ENCODE data around the gene MAP7D1.

The MAP7D1 gene

GRCh38 chr1:36164361-36164760, 8.4 kb downstream of the MAP7D1 start:
- H3K9me3 ChIP-seq (ENCODE audit: insufficient read depth, low read length): no peaks in the 10 kb centered on the region
- no peak overlapping the region for H3K9ac ChIP-seq (ENCODE audit: insufficient read length, low read depth)
- no peak for TF ChIP-seq ZNF274 (IDR thresholded peaks at IDR 0.05; ENCODE audit: low read depth, low read length)
- no peak for DNase-seq (ENCODE audit: low read depth, low spot score)
- no peaks in the 10 kb centered on the region for H3K27me3 ChIP-seq (ENCODE audit: insufficient read depth, insufficient read length)
- peaks cover 83% of the 10 kb centered on the region for H3K36me3 ChIP-seq (ENCODE audit: insufficient read depth, insufficient read length, low read length)
- no peak overlapping the region for H3K4me3 ChIP-seq (ENCODE audit: insufficient read length, low read depth)
- peaks cover 42% of the 10 kb centered on the region for H3K4me1 ChIP-seq (ENCODE audit: insufficient read depth, insufficient read length)

- Histone ChIP-seq H3K9ac (ENCODE audit: insufficient read length, low read depth) (no peak overlapping the region), H3K36me3 (ENCODE audit: insufficient read depth, insufficient read length, low read length) (peaks cover 83% of the 10 kb centered on the region), H3K4me3 (ENCODE audit: insufficient read length, low read depth) (no peak overlapping the region), H3K27me3 (ENCODE audit: insufficient read depth, insufficient read length) (no peaks in the 10 kb centered on the region), H3K4me1 (ENCODE audit: insufficient read depth, insufficient read length) (peaks cover 35% of the 10 kb centered on the region), H3K9me3 (ENCODE audit: insufficient read depth, low read length) (no peaks in the 10 kb centered on the region)
- TF ChIP-seq ZNF274 (IDR thresholded peaks at IDR 0.05; ENCODE audit: low read depth, low read length) (no peak), YY1 (IDR thresholded peaks at IDR 0.05; ENCODE audit: insufficient read depth, insufficient read length) (no peak), SUZ12 (IDR thresholded peaks at IDR 0.05; ENCODE audit: extremely low read depth, insufficient read depth, insufficient read length) (no peak)
- DNase-seq (ENCODE audit: low read depth, low spot score): no peak
Observed at GRCh38 chr1:36165145-36165544, 9.2 kb downstream of the MAP7D1 start.

- H3K9me3 ChIP-seq (ENCODE audit: insufficient read depth, low read length): no peaks in the 10 kb centered on the region
- H3K4me3 ChIP-seq (ENCODE audit: insufficient read length, low read depth): no peak overlapping the region
- H3K27me3 ChIP-seq (ENCODE audit: insufficient read depth, insufficient read length): no peaks in the 10 kb centered on the region
- H3K36me3 ChIP-seq (ENCODE audit: insufficient read depth, insufficient read length, low read length): peaks cover 83% of the 10 kb centered on the region
- H3K9ac ChIP-seq (ENCODE audit: insufficient read length, low read depth): no peak overlapping the region
- peaks cover 26% of the 10 kb centered on the region for H3K4me1 ChIP-seq (ENCODE audit: insufficient read depth, insufficient read length)
- TF ChIP-seq SUZ12 (IDR thresholded peaks at IDR 0.05; ENCODE audit: extremely low read depth, insufficient read depth, insufficient read length) (no peak), YY1 (IDR thresholded peaks at IDR 0.05; ENCODE audit: insufficient read depth, insufficient read length) (no peak), ZNF274 (IDR thresholded peaks at IDR 0.05; ENCODE audit: low read depth, low read length) (no peak)
- no peak for DNase-seq (ENCODE audit: low read depth, low spot score)
Observed at GRCh38 chr1:36166136-36166535, 10.2 kb downstream of the MAP7D1 start.

GRCh38 chr1:36166938-36167905, 11.3 kb downstream of the MAP7D1 start:
- peaks cover 81% of the 10 kb centered on the region for H3K36me3 ChIP-seq (ENCODE audit: insufficient read depth, insufficient read length, low read length)
- H3K4me1 ChIP-seq (ENCODE audit: insufficient read depth, insufficient read length): peaks cover 16% of the 10 kb centered on the region
- no peak for TF ChIP-seq YY1 (IDR thresholded peaks at IDR 0.05; ENCODE audit: insufficient read depth, insufficient read length)
- TF ChIP-seq ZNF274 (IDR thresholded peaks at IDR 0.05; ENCODE audit: low read depth, low read length): no peak
- H3K9me3 ChIP-seq (ENCODE audit: insufficient read depth, low read length): no peaks in the 10 kb centered on the region
- H3K9ac ChIP-seq (ENCODE audit: insufficient read length, low read depth): no peak overlapping the region
- no peak overlapping the region for H3K4me3 ChIP-seq (ENCODE audit: insufficient read length, low read depth)
- no peak for DNase-seq (ENCODE audit: low read depth, low spot score)
- no peaks in the 10 kb centered on the region for H3K27me3 ChIP-seq (ENCODE audit: insufficient read depth, insufficient read length)

GRCh38 chr1:36168514-36168913, 12.6 kb downstream of the MAP7D1 start:
- H3K9me3 ChIP-seq (ENCODE audit: insufficient read depth, low read length): no peaks in the 10 kb centered on the region
- H3K36me3 ChIP-seq (ENCODE audit: insufficient read depth, insufficient read length, low read length): peaks cover 82% of the 10 kb centered on the region
- no peak overlapping the region for H3K9ac ChIP-seq (ENCODE audit: insufficient read length, low read depth)

GRCh38 chr1:36170643-36171412, 14.9 kb downstream of the MAP7D1 start:
- TF ChIP-seq ZNF274 (IDR thresholded peaks at IDR 0.05; ENCODE audit: low read depth, low read length): no peak
- TF ChIP-seq YY1 (IDR thresholded peaks at IDR 0.05; ENCODE audit: insufficient read depth, insufficient read length): no peak
- no peak for TF ChIP-seq SUZ12 (IDR thresholded peaks at IDR 0.05; ENCODE audit: extremely low read depth, insufficient read depth, insufficient read length)
- Histone ChIP-seq H3K27me3 (ENCODE audit: insufficient read depth, insufficient read length) (no peaks in the 10 kb centered on the region), H3K9ac (ENCODE audit: insufficient read length, low read depth) (no peak overlapping the region), H3K4me3 (ENCODE audit: insufficient read length, low read depth) (no peak overlapping the region), H3K9me3 (ENCODE audit: insufficient read depth, low read length) (no peaks in the 10 kb centered on the region), H3K4me1 (ENCODE audit: insufficient read depth, insufficient read length) (peaks cover 29% of the 10 kb centered on the region), H3K36me3 (ENCODE audit: insufficient read depth, insufficient read length, low read length) (peaks cover 88% of the 10 kb centered on the region)
- DNase-seq (ENCODE audit: low read depth, low spot score): no peak

More at GRCh38 chr1:36168514-36168913, 12.6 kb downstream of the MAP7D1 start:
- H3K4me3 ChIP-seq (ENCODE audit: insufficient read length, low read depth): no peak overlapping the region
- no peak for DNase-seq (ENCODE audit: low read depth, low spot score)
- no peaks in the 10 kb centered on the region for H3K27me3 ChIP-seq (ENCODE audit: insufficient read depth, insufficient read length)
- H3K4me1 ChIP-seq (ENCODE audit: insufficient read depth, insufficient read length): peaks cover 15% of the 10 kb centered on the region
- no peak for TF ChIP-seq ZNF274 (IDR thresholded peaks at IDR 0.05; ENCODE audit: low read depth, low read length)

GRCh38 chr1:36172017-36172747, 16.2 kb downstream of the MAP7D1 start:
- Histone ChIP-seq H3K9ac (ENCODE audit: insufficient read length, low read depth) (no peak overlapping the region), H3K36me3 (ENCODE audit: insufficient read depth, insufficient read length, low read length) (peaks cover 90% of the 10 kb centered on the region), H3K4me3 (ENCODE audit: insufficient read length, low read depth) (no peak overlapping the region), H3K9me3 (ENCODE audit: insufficient read depth, low read length) (no peaks in the 10 kb centered on the region), H3K4me1 (ENCODE audit: insufficient read depth, insufficient read length) (peaks cover 30% of the 10 kb centered on the region), H3K27me3 (ENCODE audit: insufficient read depth, insufficient read length) (no peaks in the 10 kb centered on the region)
- TF ChIP-seq YY1 (IDR thresholded peaks at IDR 0.05; ENCODE audit: insufficient read depth, insufficient read length): no peak
- no peak for TF ChIP-seq SUZ12 (IDR thresholded peaks at IDR 0.05; ENCODE audit: extremely low read depth, insufficient read depth, insufficient read length)
- no peak for TF ChIP-seq ZNF274 (IDR thresholded peaks at IDR 0.05; ENCODE audit: low read depth, low read length)
- DNase-seq (ENCODE audit: low read depth, low spot score): no peak
